Calu3 (cell line): ENCODE measurements around the gene OTOP3. TPM values are rescaled to one million over a fixed set of nuclear protein-coding genes. Genes with fewer than 3 reads are reported as not detected.
"Not testable (repeated sequence)": the region's sequence is repeated elsewhere in the genome, so short reads cannot be mapped to it uniquely, and the experiment has no call there.

Experiments
- BruUV-seq: library from RNA; stranded (reverse); fragments of 400-500 nt; replicated peaks from 2 replicates; lab custom pipeline; 2021; lab: Mats Ljungman, UMichigan
- CTCF ChIA-PET: fragments of 300-600 bp; sonication (Branson Sonifier 250); formaldehyde crosslinking; loops from one replicate; lab custom pipeline; 2022; ENCODE audit warnings: antibody characterized with exemption; lab: Charles Lee
- DNase-seq: peaks from one replicate; pipeline ENCODE4 v3.0.0; 2022
- H3K27ac Mint-ChIP-seq: one replicate; pipeline ENCODE4 v1.8.0; 2022; ENCODE audit warnings: mixed read lengths; ENCODE audit not compliant: unreplicated experiment
- H3K27me3 Mint-ChIP-seq: one replicate; pipeline ENCODE4 v1.8.0; 2022; ENCODE audit warnings: mixed read lengths; ENCODE audit not compliant: unreplicated experiment
- H3K36me3 Mint-ChIP-seq: one replicate; pipeline ENCODE4 v1.8.0; 2022; ENCODE audit warnings: mild to moderate bottlenecking, moderate library complexity, mixed read lengths; ENCODE audit not compliant: insufficient read depth, unreplicated experiment
- H3K4me1 Mint-ChIP-seq: one replicate; pipeline ENCODE4 v1.8.0; 2022; ENCODE audit warnings: mild to moderate bottlenecking, low read depth, mixed read lengths; ENCODE audit not compliant: unreplicated experiment
- H3K4me3 Mint-ChIP-seq: one replicate; pipeline ENCODE4 v1.8.0; 2022; ENCODE audit warnings: mild to moderate bottlenecking, low read depth, moderate library complexity, mixed read lengths; ENCODE audit not compliant: unreplicated experiment
- H3K9me3 Mint-ChIP-seq: one replicate; pipeline ENCODE4 v1.8.0; 2022; ENCODE audit warnings: low read depth, mixed read lengths; ENCODE audit not compliant: unreplicated experiment
- intact Hi-C: fragments of 100-400 bp; cut with micrococcal nuclease; formaldehyde crosslinking; loops from one replicate; pipeline ENCODE4 v1.10.0; 2022; ENCODE audit not compliant: unreplicated experiment
- total RNA-seq: library from RNA; stranded (reverse); gene quantifications from 2 replicates; pipeline ENCODE4 v1.2.3, GENCODE V29; 2022
- TF ChIP-seq, protein P1 (sequence below): fragments of 200-600 bp; IDR thresholded peaks from one replicate; pipeline ENCODE4 v1.8.0; 2022; ENCODE audit warnings: antibody characterized with exemption; ENCODE audit not compliant: unreplicated experiment

The OTOP3 gene
- total RNA-seq, 1 experiment from 2014 or later = not detected

- CTCF ChIA-PET = no interaction called here
- TF ChIP-seq, protein P1, sequence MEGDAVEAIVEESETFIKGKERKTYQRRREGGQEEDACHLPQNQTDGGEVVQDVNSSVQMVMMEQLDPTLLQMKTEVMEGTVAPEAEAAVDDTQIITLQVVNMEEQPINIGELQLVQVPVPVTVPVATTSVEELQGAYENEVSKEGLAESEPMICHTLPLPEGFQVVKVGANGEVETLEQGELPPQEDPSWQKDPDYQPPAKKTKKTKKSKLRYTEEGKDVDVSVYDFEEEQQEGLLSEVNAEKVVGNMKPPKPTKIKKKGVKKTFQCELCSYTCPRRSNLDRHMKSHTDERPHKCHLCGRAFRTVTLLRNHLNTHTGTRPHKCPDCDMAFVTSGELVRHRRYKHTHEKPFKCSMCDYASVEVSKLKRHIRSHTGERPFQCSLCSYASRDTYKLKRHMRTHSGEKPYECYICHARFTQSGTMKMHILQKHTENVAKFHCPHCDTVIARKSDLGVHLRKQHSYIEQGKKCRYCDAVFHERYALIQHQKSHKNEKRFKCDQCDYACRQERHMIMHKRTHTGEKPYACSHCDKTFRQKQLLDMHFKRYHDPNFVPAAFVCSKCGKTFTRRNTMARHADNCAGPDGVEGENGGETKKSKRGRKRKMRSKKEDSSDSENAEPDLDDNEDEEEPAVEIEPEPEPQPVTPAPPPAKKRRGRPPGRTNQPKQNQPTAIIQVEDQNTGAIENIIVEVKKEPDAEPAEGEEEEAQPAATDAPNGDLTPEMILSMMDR = no peak
- Mint-ChIP-seq H3K36me3 (peaks cover 18% of the 10 kb centered on the region), H3K27ac (peak overlapping the region; percentile 82), H3K27me3 (no peaks in the 10 kb centered on the region), H3K9me3 (no peaks in the 10 kb centered on the region), H3K4me1 (peaks cover 30% of the 10 kb centered on the region), H3K4me3 (peak overlapping the region; percentile 79)
- intact Hi-C loops = no loop called here
- DNase-seq = no peak
- BruUV-seq = TSS peak; percentile 87
Observed at GRCh38 chr17:74981318-74981978, 45.8 kb downstream of the OTOP3 start.

GRCh38 chr17:74981979-74982662, 46.4 kb downstream of the OTOP3 start:
- DNase-seq = peak; percentile 87
- TF ChIP-seq, protein P1 = no peak
- peaks cover 23% of the 10 kb centered on the region for H3K36me3 Mint-ChIP-seq
- H3K27ac Mint-ChIP-seq = peak overlapping the region; percentile 82
- CTCF ChIA-PET = interaction anchor here (0.9 to 2.0 kb wide), 4 partner anchors 9 to 30 kb away, joined by 4 to 8 read pairs (median 4); partner anchors contain the start of gene HID1
- peak overlapping the region; percentile 79 for H3K4me3 Mint-ChIP-seq
- peaks cover 36% of the 10 kb centered on the region for H3K4me1 Mint-ChIP-seq
- intact Hi-C loops = no loop called here
- H3K9me3 Mint-ChIP-seq = no peaks in the 10 kb centered on the region
- no peaks in the 10 kb centered on the region for H3K27me3 Mint-ChIP-seq
- BruUV-seq = no TSS peak

- H3K27ac Mint-ChIP-seq, H3K9me3 Mint-ChIP-seq, intact Hi-C loops, H3K27me3 Mint-ChIP-seq: not testable (repeated sequence)
- peak; percentile 27 for DNase-seq
- peaks cover 37% of the 10 kb centered on the region for H3K4me1 Mint-ChIP-seq
- H3K4me3 Mint-ChIP-seq = peak overlapping the region; percentile 79
- peaks cover 29% of the 10 kb centered on the region for H3K36me3 Mint-ChIP-seq
- CTCF ChIA-PET = interaction anchor here (0.9 to 2.0 kb wide), 5 partner anchors 8 to 29 kb away, joined by 4 to 9 read pairs (median 4); partner anchors contain the start of gene HID1
- BruUV-seq = TSS peak; percentile 64
Observed at GRCh38 chr17:74982663-74983313, 47.1 kb downstream of the OTOP3 start.

DNA sequence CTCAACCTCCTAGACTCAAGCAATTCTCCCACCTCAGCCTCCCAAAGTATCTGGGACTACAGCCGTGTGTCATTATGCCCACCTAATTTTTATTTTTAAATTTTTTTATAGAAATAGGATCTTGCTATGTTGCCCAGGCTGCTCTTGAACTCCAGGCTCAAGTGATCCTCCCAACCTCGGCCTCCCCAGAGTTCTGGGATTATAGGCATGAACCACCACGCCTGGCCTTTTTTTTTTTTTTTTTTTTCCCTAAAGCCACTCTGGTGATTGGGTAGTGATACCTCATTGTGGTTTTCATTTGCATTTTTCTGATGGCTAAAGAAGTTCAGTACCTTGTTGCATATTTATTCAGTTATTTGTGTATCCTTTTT, 50.5 kb downstream of the OTOP3 start:
- H3K27me3 Mint-ChIP-seq = no peaks in the 10 kb centered on the region
- CTCF ChIA-PET = no interaction called here
- no peaks in the 10 kb centered on the region for H3K9me3 Mint-ChIP-seq
- no peak overlapping the region for H3K4me3 Mint-ChIP-seq
- TF ChIP-seq, protein P1 = no peak
- H3K27ac Mint-ChIP-seq = no peak overlapping the region
- DNase-seq = no peak
- BruUV-seq = no TSS peak
- H3K4me1 Mint-ChIP-seq = peaks cover 51% of the 10 kb centered on the region
- intact Hi-C loops = no loop called here
- peaks cover 52% of the 10 kb centered on the region for H3K36me3 Mint-ChIP-seq
